ENCODE results near the gene SLC26A5.

SLC26A5 gene

GRCh38 chr7:103394566-103394965 lies 51.4 kb downstream of the SLC26A5 start:
- Histone ChIP-seq H3K36me3 (ENCODE audit: low read length) (no peaks in the 10 kb centered on the region), H3K9me3 (ENCODE audit: insufficient read depth, low read length) (no peaks in the 10 kb centered on the region), H3K9me2 (replicated peaks; ENCODE audit: insufficient read depth, low read length) (no peaks in the 10 kb centered on the region), H3K4me2 (ENCODE audit: low read depth, low read length, poor library complexity, severe bottlenecking) (no peak overlapping the region), H3K9ac (ENCODE audit: low read length) (no peak overlapping the region), H2AFZ (ENCODE audit: low read depth, low read length, severe bottlenecking) (no peak overlapping the region), H3K27ac (ENCODE audit: low read depth, low read length) (no peak overlapping the region), H3F3A (ENCODE audit: insufficient read depth) (no peaks in the 10 kb centered on the region), H3K4me3 (ENCODE audit: insufficient read depth, low read length, poor library complexity, severe bottlenecking) (no peak overlapping the region), H3K79me2 (ENCODE audit: insufficient read depth, low read length) (no peaks in the 10 kb centered on the region), H3K27me3 (ENCODE audit: low read length) (no peaks in the 10 kb centered on the region), H4K20me1 (ENCODE audit: low read depth, low read length) (no peaks in the 10 kb centered on the region)
- TF ChIP-seq CTCF (IDR thresholded peaks at IDR 0.05; ENCODE audit: insufficient read depth, low read length, poor library complexity, severe bottlenecking), result no peak
- TF ChIP-seq EZH2phosphoT487 (conservative IDR thresholded peaks at IDR 0.05; ENCODE audit: low read length), result no peak

GRCh38 chr7:103391976-103392375 lies 54.0 kb downstream of the SLC26A5 start:
- no peak overlapping the region for H2AFZ ChIP-seq (ENCODE audit: low read depth, low read length, severe bottlenecking)

GRCh38 chr7:103391150-103391549 lies 54.9 kb downstream of the SLC26A5 start:
- H4K20me1 ChIP-seq (ENCODE audit: low read depth, low read length), result no peaks in the 10 kb centered on the region
- H3K79me2 ChIP-seq (ENCODE audit: insufficient read depth, low read length), result no peaks in the 10 kb centered on the region
- no peaks in the 10 kb centered on the region for H3K36me3 ChIP-seq (ENCODE audit: low read length)
- H3K9ac ChIP-seq (ENCODE audit: low read length), result no peak overlapping the region
- no peak overlapping the region for H3K4me2 ChIP-seq (ENCODE audit: low read depth, low read length, poor library complexity, severe bottlenecking)
- TF ChIP-seq CTCF (IDR thresholded peaks at IDR 0.05; ENCODE audit: insufficient read depth, low read length, poor library complexity, severe bottlenecking) (no peak), EZH2phosphoT487 (conservative IDR thresholded peaks at IDR 0.05; ENCODE audit: low read length) (no peak)
- H3F3A ChIP-seq (ENCODE audit: insufficient read depth), result no peaks in the 10 kb centered on the region
- H3K4me3 ChIP-seq (ENCODE audit: insufficient read depth, low read length, poor library complexity, severe bottlenecking), result no peak overlapping the region
- H3K27me3 ChIP-seq (ENCODE audit: low read length), result no peaks in the 10 kb centered on the region
- H3K9me2 ChIP-seq (replicated peaks; ENCODE audit: insufficient read depth, low read length), result no peaks in the 10 kb centered on the region
- H2AFZ ChIP-seq (ENCODE audit: low read depth, low read length, severe bottlenecking), result no peak overlapping the region
- no peak overlapping the region for H3K27ac ChIP-seq (ENCODE audit: low read depth, low read length)
- H3K9me3 ChIP-seq (ENCODE audit: insufficient read depth, low read length), result no peaks in the 10 kb centered on the region

More at GRCh38 chr7:103391976-103392375, 54.0 kb downstream of the SLC26A5 start:
- no peak overlapping the region for H3K4me2 ChIP-seq (ENCODE audit: low read depth, low read length, poor library complexity, severe bottlenecking)
- no peaks in the 10 kb centered on the region for H3K36me3 ChIP-seq (ENCODE audit: low read length)
- H3K27me3 ChIP-seq (ENCODE audit: low read length), result no peaks in the 10 kb centered on the region
- no peak overlapping the region for H3K4me3 ChIP-seq (ENCODE audit: insufficient read depth, low read length, poor library complexity, severe bottlenecking)
- H3F3A ChIP-seq (ENCODE audit: insufficient read depth), result no peaks in the 10 kb centered on the region
- no peak overlapping the region for H3K27ac ChIP-seq (ENCODE audit: low read depth, low read length)
- no peaks in the 10 kb centered on the region for H3K9me3 ChIP-seq (ENCODE audit: insufficient read depth, low read length)
- H3K9ac ChIP-seq (ENCODE audit: low read length), result no peak overlapping the region
- H3K79me2 ChIP-seq (ENCODE audit: insufficient read depth, low read length), result no peaks in the 10 kb centered on the region
- H3K9me2 ChIP-seq (replicated peaks; ENCODE audit: insufficient read depth, low read length), result no peaks in the 10 kb centered on the region
- H4K20me1 ChIP-seq (ENCODE audit: low read depth, low read length), result no peaks in the 10 kb centered on the region
- TF ChIP-seq EZH2phosphoT487 (conservative IDR thresholded peaks at IDR 0.05; ENCODE audit: low read length) (no peak), CTCF (IDR thresholded peaks at IDR 0.05; ENCODE audit: insufficient read depth, low read length, poor library complexity, severe bottlenecking) (no peak)
